ENCODE measurements around the gene DPY19L1.
"Not testable (repeated sequence)": the region's sequence is repeated elsewhere in the genome, so short reads cannot be mapped to it uniquely, and the experiment has no call there.

The DPY19L1 gene

GRCh38 chr7:34984140-34984539 is 53.1 kb downstream of the DPY19L1 start:
- not testable (repeated sequence) for DNase-seq

- DNase-seq: no peak
These were observed 54.8 kb downstream of the DPY19L1 start for GRCh38 chr7:34982371-34983019.

- not testable (repeated sequence) for DNase-seq
These were observed 58.2 kb downstream of the DPY19L1 start for GRCh38 chr7:34979124-34979523.

GRCh38 chr7:34973400-34973760 is 63.9 kb downstream of the DPY19L1 start:
- DNase-seq: no peak

GRCh38 chr7:34972739-34973399 is 64.4 kb downstream of the DPY19L1 start:
- DNase-seq: not testable (repeated sequence)

- DNase-seq: not testable (repeated sequence)
These were observed 69.5 kb downstream of the DPY19L1 start for GRCh38 chr7:34967818-34968217.

GRCh38 chr7:34966504-34966903 is 70.8 kb downstream of the DPY19L1 start:
- DNase-seq: not testable (repeated sequence)

GRCh38 chr7:34958021-34958420 is 79.3 kb downstream of the DPY19L1 start:
- DNase-seq: no peak

- no peak for DNase-seq
These were observed 84.5 kb downstream of the DPY19L1 start for GRCh38 chr7:34952822-34953221.

- no peak for DNase-seq
These were observed 87.9 kb downstream of the DPY19L1 start for GRCh38 chr7:34949361-34949760.

GRCh38 chr7:34947427-34947826 is 89.9 kb downstream of the DPY19L1 start:
- DNase-seq: not testable (repeated sequence)

- no peak for DNase-seq
These were observed 90.8 kb downstream of the DPY19L1 start for GRCh38 chr7:34946486-34946885.

GRCh38 chr7:34945894-34946477 is 91.3 kb downstream of the DPY19L1 start:
- not testable (repeated sequence) for DNase-seq

GRCh38 chr7:34939175-34939574 is 98.1 kb downstream of the DPY19L1 start:
- DNase-seq: no peak

- DNase-seq: not testable (repeated sequence)
These were observed 101.5 kb downstream of the DPY19L1 start for GRCh38 chr7:34935735-34936165.

GRCh38 chr7:34931739-34932138 is 105.5 kb downstream of the DPY19L1 start:
- DNase-seq: no peak

GRCh38 chr7:34929783-34930182 is 107.5 kb downstream of the DPY19L1 start:
- not testable (repeated sequence) for DNase-seq

- no peak for DNase-seq
These were observed 108.7 kb downstream of the DPY19L1 start for GRCh38 chr7:34928560-34928959.

GRCh38 chr7:34928052-34928451 is 109.2 kb downstream of the DPY19L1 start:
- peak; percentile 45 for DNase-seq

GRCh38 chr7:34920470-34920869 is 116.8 kb downstream of the DPY19L1 start:
- not testable (repeated sequence) for DNase-seq

GRCh38 chr7:34919038-34919437 is 118.2 kb downstream of the DPY19L1 start:
- DNase-seq: not testable (repeated sequence)

- not testable (repeated sequence) for DNase-seq
These were observed 119.0 kb downstream of the DPY19L1 start for GRCh38 chr7:34918198-34918861.

- not testable (repeated sequence) for DNase-seq
These were observed 119.8 kb downstream of the DPY19L1 start for GRCh38 chr7:34917515-34917914.

- DNase-seq: no peak
These were observed 121.0 kb downstream of the DPY19L1 start for GRCh38 chr7:34916267-34916666.

All from stimulated activated CD4-positive, alpha-beta T cell treated with anti-CD3 and anti-CD28 coated beads, Interleukin-12 subunit alpha, Interleukin-12 subunit beta, amount 100 ng/mL, for 4 hours (primary cell).